HEK293T (cell line): Measurements from ENCODE around the gene ZFHX2.

Experiments
- ARNT ChIP-seq: fragments of 450-650 bp; IDR thresholded peaks from 2 replicates; pipeline ENCODE4 v1.6.1; 2017; ENCODE audit warnings: mild to moderate bottlenecking
- CTBP1 ChIP-seq: fragments of 450-650 bp; IDR thresholded peaks from 2 replicates; pipeline ENCODE4 v1.6.1; 2016; ENCODE audit warnings: borderline replicate concordance
- ELF4 ChIP-seq: fragments of 450-650 bp; IDR thresholded peaks from 2 replicates; pipeline ENCODE4 v1.6.1; 2017; ENCODE audit warnings: antibody characterized with exemption
- HDGF ChIP-seq: fragments of 450-650 bp; IDR thresholded peaks from 2 replicates; pipeline ENCODE4 v1.6.1; 2017; ENCODE audit warnings: antibody characterized with exemption, borderline replicate concordance
- L3MBTL2 ChIP-seq: fragments of 450-650 bp; conservative IDR thresholded peaks from 2 replicates; pipeline ENCODE4 v1.6.1; 2016; ENCODE audit warnings: mild to moderate bottlenecking
- LEF1 ChIP-seq: fragments of 450-650 bp; IDR thresholded peaks from 2 replicates; pipeline ENCODE4 v1.6.1; 2017; ENCODE audit warnings: mild to moderate bottlenecking, borderline replicate concordance
- SP1 ChIP-seq: fragments of 450-650 bp; IDR thresholded peaks from 2 replicates; pipeline ENCODE4 v1.6.1; 2017
- TARDBP ChIP-seq: fragments of 450-650 bp; IDR thresholded peaks from 2 replicates; pipeline ENCODE4 v1.6.1; 2016

DNA sequence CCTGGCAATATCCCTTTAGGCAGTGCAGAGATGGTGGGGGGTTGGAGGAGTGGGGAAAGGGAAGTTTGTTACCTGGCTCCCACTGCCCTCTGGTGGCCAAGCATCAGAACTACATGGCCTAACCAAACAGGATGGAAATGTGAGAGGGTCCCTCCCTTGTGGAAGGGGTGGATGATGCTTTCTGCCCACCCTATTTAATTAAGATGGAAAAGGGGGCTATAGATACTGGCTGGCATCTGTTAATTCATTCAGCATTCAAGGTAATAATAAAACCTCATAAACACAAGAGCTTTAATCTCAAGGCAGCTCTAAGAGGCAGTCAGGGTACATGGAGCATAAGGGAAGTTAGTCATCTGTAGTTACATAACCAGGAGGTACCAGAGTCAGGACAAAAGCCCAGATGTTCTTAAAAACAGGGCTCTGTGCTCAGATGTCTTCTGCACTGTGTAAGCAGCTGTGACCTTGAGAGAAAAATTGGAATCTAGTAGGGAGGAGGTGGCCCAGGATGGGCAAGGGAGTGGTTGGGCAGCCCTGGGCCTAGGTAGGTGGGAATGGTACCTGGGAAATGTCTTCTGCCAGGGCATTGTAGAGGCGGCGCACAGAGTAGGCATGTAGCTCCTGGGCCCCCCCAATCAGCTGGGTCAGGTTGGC lies 11.4 kb upstream of the ZFHX2 start:
- TF ChIP-seq HDGF (no peak), L3MBTL2 (no peak), SP1 (no peak), TARDBP (no peak), ARNT (no peak), ELF4 (no peak), CTBP1 (no peak), LEF1 (no peak)
